Parathyroid adenoma (tissue), 2 donors: ENCODE measurements around the gene BRD9.
"Not testable (repeated sequence)": the region's sequence is repeated elsewhere in the genome, so short reads cannot be mapped to it uniquely, and the experiment has no call there.

ENCODE experiments used
- H2AFZ ChIP-seq: fragments of 300-600 bp; sonication (generic); one replicate; pipeline ENCODE4 v1.7.0; 2017; ENCODE audit warnings: antibody characterized with exemption, mild to moderate bottlenecking
- H3K27ac ChIP-seq: fragments of 300-600 bp; sonication (generic); one replicate; pipeline ENCODE4 v1.7.0; 2017
- H3K27me3 ChIP-seq: fragments of 300-600 bp; sonication (generic); one replicate; pipeline ENCODE4 v1.7.0; 2017; ENCODE audit warnings: low read length; ENCODE audit not compliant: control insufficient read depth, insufficient read depth
- H3K36me3 ChIP-seq: fragments of 300-600 bp; sonication (generic); one replicate; pipeline ENCODE4 v1.7.0; 2017; ENCODE audit warnings: low read length; ENCODE audit not compliant: control insufficient read depth, insufficient read depth
- H3K4me1 ChIP-seq: fragments of 300-600 bp; sonication (generic); one replicate; pipeline ENCODE4 v1.7.0; 2017; ENCODE audit warnings: control low read depth
- H3K4me2 ChIP-seq: fragments of 300-600 bp; sonication (generic); one replicate; pipeline ENCODE4 v1.7.0; 2017; ENCODE audit warnings: low read length
- H3K4me3 ChIP-seq: fragments of 300-600 bp; sonication (generic); one replicate; pipeline ENCODE4 v1.7.0; 2017; ENCODE audit warnings: low read depth, low read length
- H3K79me2 ChIP-seq: fragments of 300-600 bp; sonication (generic); one replicate; pipeline ENCODE4 v1.7.0; 2017; ENCODE audit warnings: control low read depth
- H3K9ac ChIP-seq: fragments of 300-600 bp; sonication (generic); one replicate; pipeline ENCODE4 v1.7.0; 2017; ENCODE audit warnings: mild to moderate bottlenecking
- H3K9me3 ChIP-seq: fragments of 300-600 bp; sonication (generic); one replicate; pipeline ENCODE4 v1.7.0; 2017; ENCODE audit warnings: low read length; ENCODE audit not compliant: control insufficient read depth
- CTCF ChIP-seq: fragments of 300-600 bp; sonication (generic); IDR thresholded peaks from one replicate; pipeline ENCODE4 v1.7.0; 2017; ENCODE audit warnings: antibody characterized with exemption, mild to moderate bottlenecking
- donor health status: primary hyperparathyroidism.

The BRD9 gene

GRCh38 chr5:851553-851952 is 41.0 kb downstream of the BRD9 start:
- H3K4me1 ChIP-seq: no peaks in the 10 kb centered on the region
- no peak overlapping the region for H2AFZ ChIP-seq
- H3K4me3 ChIP-seq: no peak overlapping the region
- TF ChIP-seq CTCF: no peak
- H3K27me3 ChIP-seq: peaks cover 3% of the 10 kb centered on the region
- no peak overlapping the region for H3K4me2 ChIP-seq
- H3K36me3 ChIP-seq: no peaks in the 10 kb centered on the region
- H3K9me3 ChIP-seq: no peaks in the 10 kb centered on the region
- H3K9ac ChIP-seq: no peak overlapping the region
- H3K79me2 ChIP-seq: no peaks in the 10 kb centered on the region
- H3K27ac ChIP-seq: no peak overlapping the region

GRCh38 chr5:851076-851475 is 41.5 kb downstream of the BRD9 start:
- H3K9me3 ChIP-seq: no peaks in the 10 kb centered on the region
- no peak overlapping the region for H2AFZ ChIP-seq
- no peak overlapping the region for H3K4me2 ChIP-seq
- H3K79me2 ChIP-seq: no peaks in the 10 kb centered on the region
- H3K27ac ChIP-seq: no peak overlapping the region
- no peak for TF ChIP-seq CTCF
- no peak overlapping the region for H3K9ac ChIP-seq
- H3K4me3 ChIP-seq: no peak overlapping the region
- H3K27me3 ChIP-seq: peaks cover 3% of the 10 kb centered on the region
- no peaks in the 10 kb centered on the region for H3K4me1 ChIP-seq
- H3K36me3 ChIP-seq: no peaks in the 10 kb centered on the region

GRCh38 chr5:850511-851006 is 42.0 kb downstream of the BRD9 start, which contains the start of gene ZDHHC11:
ZDHHC11 (minus strand) TSS chr5:850986; CDS start chr5:850602, 384 bp downstream.
- no peak within 1 kb of the TSS for H3K4me3 ChIP-seq
- H3K36me3 ChIP-seq: no peaks in the 10 kb centered on the region
- no peak within 1 kb of the TSS for H3K27ac ChIP-seq
- H3K79me2 ChIP-seq: no peaks in the 10 kb centered on the region
- H3K4me1 ChIP-seq: no peaks in the 10 kb centered on the region
- H2AFZ ChIP-seq: no peak within 1 kb of the TSS
- H3K9ac ChIP-seq: no peak within 1 kb of the TSS
- H3K4me2 ChIP-seq: no peak within 1 kb of the TSS
- H3K9me3 ChIP-seq: no peaks in the 10 kb centered on the region
- TF ChIP-seq CTCF: no peak
- peaks cover 3% of the 10 kb centered on the region for H3K27me3 ChIP-seq

GRCh38 chr5:849651-850301 is 42.8 kb downstream of the BRD9 start:
- H3K27me3 ChIP-seq: peaks cover under 1% of the 10 kb centered on the region
- H3K79me2 ChIP-seq: no peaks in the 10 kb centered on the region
- H3K4me1 ChIP-seq: no peaks in the 10 kb centered on the region
- H3K36me3 ChIP-seq: no peaks in the 10 kb centered on the region
- H2AFZ ChIP-seq: no peak overlapping the region
- no peak overlapping the region for H3K27ac ChIP-seq
- no peak for TF ChIP-seq CTCF
- no peak overlapping the region for H3K9ac ChIP-seq
- H3K4me3 ChIP-seq: no peak overlapping the region
- no peaks in the 10 kb centered on the region for H3K9me3 ChIP-seq
- no peak overlapping the region for H3K4me2 ChIP-seq

- H2AFZ ChIP-seq: no peak overlapping the region
- no peaks in the 10 kb centered on the region for H3K4me1 ChIP-seq
- no peaks in the 10 kb centered on the region for H3K27me3 ChIP-seq
- H3K36me3 ChIP-seq: no peaks in the 10 kb centered on the region
- no peak overlapping the region for H3K4me2 ChIP-seq
- H3K9ac ChIP-seq: no peak overlapping the region
- no peaks in the 10 kb centered on the region for H3K9me3 ChIP-seq
- no peaks in the 10 kb centered on the region for H3K79me2 ChIP-seq
- no peak overlapping the region for H3K4me3 ChIP-seq
- no peak overlapping the region for H3K27ac ChIP-seq
- no peak for TF ChIP-seq CTCF
Measured at GRCh38 chr5:848671-849111, 43.9 kb downstream of the BRD9 start.

GRCh38 chr5:847736-848135 is 44.9 kb downstream of the BRD9 start:
- not testable (repeated sequence) for H3K36me3 ChIP-seq, H2AFZ ChIP-seq, H3K27me3 ChIP-seq, H3K4me2 ChIP-seq, H3K4me3 ChIP-seq, H3K4me1 ChIP-seq, H3K9me3 ChIP-seq, H3K27ac ChIP-seq, H3K9ac ChIP-seq, H3K79me2 ChIP-seq

- not testable (repeated sequence) for H3K27ac ChIP-seq, H3K4me1 ChIP-seq, H3K9ac ChIP-seq, H2AFZ ChIP-seq, H3K9me3 ChIP-seq, H3K4me3 ChIP-seq, H3K36me3 ChIP-seq, H3K4me2 ChIP-seq, H3K79me2 ChIP-seq, H3K27me3 ChIP-seq
Measured at GRCh38 chr5:847212-847611, 45.4 kb downstream of the BRD9 start.
